Measurements from ENCODE around the gene RAB25.

RAB25 gene

DNA sequence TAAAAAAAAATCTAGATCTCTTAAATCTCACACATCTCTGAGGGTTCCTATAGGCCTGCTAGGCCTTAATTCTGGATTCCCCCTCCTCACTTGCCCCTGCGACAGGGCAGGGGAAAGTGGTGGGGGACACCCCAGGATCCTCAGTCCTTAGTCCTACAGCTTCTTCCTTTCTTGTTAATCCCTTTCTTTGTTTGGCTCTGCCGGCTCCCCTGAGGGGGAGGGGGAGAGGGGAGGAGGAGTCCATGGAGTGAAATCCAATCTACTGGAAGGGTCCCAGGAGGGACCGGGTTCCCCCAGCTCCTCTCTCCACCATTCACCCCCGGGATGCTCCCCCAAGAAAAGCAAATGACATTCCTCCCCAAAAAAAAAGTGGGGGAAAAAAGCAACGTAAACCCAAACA is 12.8 kb downstream of the RAB25 start:
- Histone ChIP-seq H3K4me1 (ENCODE audit: control insufficient read depth, insufficient read depth, low read length) (peaks cover 41% of the 10 kb centered on the region), H3K9me3 (ENCODE audit: control insufficient read depth, insufficient read depth, low read length) (no peaks in the 10 kb centered on the region), H3K9ac (ENCODE audit: low read depth, low read length) (no peak overlapping the region), H3K36me3 (ENCODE audit: control insufficient read depth, insufficient read depth, low read length) (peaks cover 6% of the 10 kb centered on the region), H3K4me3 (ENCODE audit: low read depth, low read length) (no peak overlapping the region), H3K27me3 (ENCODE audit: control insufficient read depth, insufficient read depth, low read length) (peaks cover 14% of the 10 kb centered on the region)

DNA sequence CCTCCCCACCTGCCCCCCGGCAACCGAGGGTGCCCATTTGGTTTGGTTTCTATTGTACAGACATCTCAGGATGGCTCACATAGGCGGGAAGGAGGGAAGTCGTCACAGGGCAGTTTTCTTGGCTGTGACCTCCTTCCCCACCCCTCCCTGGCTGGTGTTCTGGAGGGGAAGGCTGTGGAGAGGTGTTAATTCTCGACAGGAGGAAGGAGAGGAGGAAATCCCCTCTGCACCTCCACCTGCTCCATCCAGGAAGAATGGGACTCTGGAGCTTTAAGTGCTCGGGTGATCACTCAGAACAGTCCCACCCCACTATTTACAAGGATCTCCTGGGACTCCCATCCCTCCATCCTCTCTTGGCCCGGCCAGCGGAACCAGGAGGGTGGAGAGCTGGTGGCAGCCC is 13.7 kb downstream of the RAB25 start:
- H3K4me1 ChIP-seq (ENCODE audit: control insufficient read depth, insufficient read depth, low read length) = peaks cover 43% of the 10 kb centered on the region
- H3K9me3 ChIP-seq (ENCODE audit: control insufficient read depth, insufficient read depth, low read length) = no peaks in the 10 kb centered on the region
- H3K36me3 ChIP-seq (ENCODE audit: control insufficient read depth, insufficient read depth, low read length) = peaks cover 6% of the 10 kb centered on the region
- H3K27me3 ChIP-seq (ENCODE audit: control insufficient read depth, insufficient read depth, low read length) = peaks cover 20% of the 10 kb centered on the region
- no peak overlapping the region for H3K9ac ChIP-seq (ENCODE audit: low read depth, low read length)
- H3K4me3 ChIP-seq (ENCODE audit: low read depth, low read length) = no peak overlapping the region

DNA sequence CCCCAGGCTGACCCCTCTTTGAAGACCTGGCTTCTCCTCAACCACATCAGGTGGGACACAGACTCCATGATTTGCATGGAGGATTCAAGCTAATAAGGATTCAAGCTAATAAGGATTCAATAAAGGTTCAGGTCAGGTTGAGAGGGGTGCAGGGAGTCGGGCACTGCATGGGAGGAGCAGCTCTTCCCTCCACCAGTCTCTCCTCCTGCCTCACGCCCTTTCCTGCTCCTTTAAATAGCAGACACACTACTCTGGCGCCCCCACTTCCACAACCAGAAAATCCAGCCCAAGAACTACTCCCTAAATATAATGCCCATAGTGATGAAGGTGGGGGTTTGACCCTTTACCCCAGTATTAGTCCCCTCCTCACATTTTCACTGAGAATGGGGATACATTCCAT is 14.2 kb downstream of the RAB25 start:
- peak overlapping the region; percentile 0 for H3K4me3 ChIP-seq (ENCODE audit: low read depth, low read length)
- no peaks in the 10 kb centered on the region for H3K9me3 ChIP-seq (ENCODE audit: control insufficient read depth, insufficient read depth, low read length)
- peaks cover 45% of the 10 kb centered on the region for H3K4me1 ChIP-seq (ENCODE audit: control insufficient read depth, insufficient read depth, low read length)
- no peak overlapping the region for H3K9ac ChIP-seq (ENCODE audit: low read depth, low read length)
- H3K36me3 ChIP-seq (ENCODE audit: control insufficient read depth, insufficient read depth, low read length) = peaks cover 6% of the 10 kb centered on the region
- peaks cover 23% of the 10 kb centered on the region for H3K27me3 ChIP-seq (ENCODE audit: control insufficient read depth, insufficient read depth, low read length)

DNA sequence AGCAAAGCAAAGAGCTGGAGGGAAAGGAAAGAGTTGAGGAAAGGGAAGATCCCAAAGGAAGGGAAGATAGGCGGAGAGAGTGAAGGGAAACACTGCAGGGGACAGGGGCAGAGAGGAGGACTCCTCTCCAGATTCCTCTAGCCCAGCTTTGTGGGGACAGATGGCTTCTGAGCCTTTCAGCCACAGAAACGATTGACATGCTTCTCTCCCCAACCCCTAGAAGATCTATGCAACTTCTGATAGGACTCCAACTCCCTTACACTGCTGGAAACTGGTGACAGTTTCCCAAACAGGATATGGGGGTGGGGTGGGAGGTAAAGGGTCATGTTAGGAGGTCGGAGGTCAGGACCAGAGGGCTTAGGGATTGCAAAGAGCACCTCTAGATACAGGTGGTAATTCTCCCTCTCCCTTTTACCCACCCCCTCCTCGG is 14.8 kb downstream of the RAB25 start:
- no peak overlapping the region for H3K9ac ChIP-seq (ENCODE audit: low read depth, low read length)

DNA sequence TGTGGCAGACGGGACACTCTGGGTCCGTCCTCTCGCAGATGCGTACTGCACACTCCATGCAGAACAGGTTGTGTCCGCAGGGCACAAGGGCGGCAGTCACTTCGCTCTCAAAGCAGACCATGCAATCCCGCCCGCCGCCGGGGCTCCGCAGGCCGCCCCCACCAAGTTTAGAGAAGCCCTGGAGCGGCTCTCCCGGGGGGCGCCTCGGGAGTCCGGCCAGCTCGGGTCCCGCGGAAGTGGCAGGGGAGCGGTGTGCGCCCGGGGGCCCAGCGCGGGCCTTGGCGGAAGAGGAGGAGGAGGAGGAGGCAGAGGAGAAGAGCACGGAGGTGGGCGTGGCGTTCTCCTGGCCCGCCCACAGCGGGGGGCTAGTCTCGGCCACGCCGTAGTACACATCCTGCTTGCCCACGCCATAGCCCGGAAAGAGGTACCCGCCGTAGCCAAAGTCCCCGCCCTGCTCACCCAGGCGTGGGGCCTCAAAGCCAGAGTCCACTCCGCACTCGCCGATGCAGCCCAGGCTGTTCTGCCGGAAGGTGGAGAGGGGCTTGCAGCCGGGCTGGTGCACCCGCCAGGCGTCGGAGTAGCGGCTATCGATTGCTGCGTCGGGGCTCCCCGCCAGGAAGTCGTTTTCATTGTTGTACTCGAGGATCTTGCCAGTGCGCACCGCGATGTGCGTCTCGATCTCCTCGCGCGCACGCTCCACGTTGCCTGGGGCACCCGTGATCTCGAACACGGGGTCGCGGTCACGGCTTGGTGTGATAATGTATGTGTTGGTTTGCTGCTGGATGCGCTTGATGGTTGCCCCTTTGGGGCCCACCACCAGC is 15.9 kb downstream of the RAB25 start:
- Histone ChIP-seq H3K4me3 (ENCODE audit: low read depth, low read length) (peak overlapping the region; percentile 61), H3K36me3 (ENCODE audit: control insufficient read depth, insufficient read depth, low read length) (peaks cover 6% of the 10 kb centered on the region), H3K27me3 (ENCODE audit: control insufficient read depth, insufficient read depth, low read length) (peaks cover 23% of the 10 kb centered on the region), H3K9me3 (ENCODE audit: control insufficient read depth, insufficient read depth, low read length) (no peaks in the 10 kb centered on the region), H3K4me1 (ENCODE audit: control insufficient read depth, insufficient read depth, low read length) (peaks cover 43% of the 10 kb centered on the region), H3K9ac (ENCODE audit: low read depth, low read length) (no peak overlapping the region)

More for the DNA sequence above, 14.8 kb downstream of the RAB25 start:
- Histone ChIP-seq H3K27me3 (ENCODE audit: control insufficient read depth, insufficient read depth, low read length) (peaks cover 23% of the 10 kb centered on the region), H3K4me1 (ENCODE audit: control insufficient read depth, insufficient read depth, low read length) (peaks cover 45% of the 10 kb centered on the region), H3K4me3 (ENCODE audit: low read depth, low read length) (peak overlapping the region; percentile 61), H3K36me3 (ENCODE audit: control insufficient read depth, insufficient read depth, low read length) (peaks cover 6% of the 10 kb centered on the region), H3K9me3 (ENCODE audit: control insufficient read depth, insufficient read depth, low read length) (no peaks in the 10 kb centered on the region)

DNA sequence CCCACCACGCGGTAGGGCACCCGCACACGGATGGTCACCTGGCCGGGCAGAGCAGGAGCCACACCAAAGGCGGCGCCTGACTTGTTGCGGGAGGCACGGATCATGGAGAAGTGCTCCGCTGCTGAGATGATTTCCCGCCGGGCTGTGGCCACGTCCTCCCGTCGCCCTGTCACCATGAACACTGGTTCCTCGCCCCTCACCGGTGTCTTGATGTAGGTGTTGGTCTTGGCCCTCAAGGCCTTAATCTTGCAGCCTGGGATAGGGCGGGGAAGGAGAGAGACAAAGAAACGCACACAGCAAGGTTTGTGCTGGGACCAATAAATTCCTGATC is 16.4 kb downstream of the RAB25 start:
- Histone ChIP-seq H3K4me3 (ENCODE audit: low read depth, low read length) (peak overlapping the region; percentile 61), H3K9me3 (ENCODE audit: control insufficient read depth, insufficient read depth, low read length) (no peaks in the 10 kb centered on the region), H3K9ac (ENCODE audit: low read depth, low read length) (no peak overlapping the region), H3K27me3 (ENCODE audit: control insufficient read depth, insufficient read depth, low read length) (peaks cover 23% of the 10 kb centered on the region), H3K4me1 (ENCODE audit: control insufficient read depth, insufficient read depth, low read length) (peaks cover 40% of the 10 kb centered on the region), H3K36me3 (ENCODE audit: control insufficient read depth, insufficient read depth, low read length) (peaks cover 6% of the 10 kb centered on the region)

DNA sequence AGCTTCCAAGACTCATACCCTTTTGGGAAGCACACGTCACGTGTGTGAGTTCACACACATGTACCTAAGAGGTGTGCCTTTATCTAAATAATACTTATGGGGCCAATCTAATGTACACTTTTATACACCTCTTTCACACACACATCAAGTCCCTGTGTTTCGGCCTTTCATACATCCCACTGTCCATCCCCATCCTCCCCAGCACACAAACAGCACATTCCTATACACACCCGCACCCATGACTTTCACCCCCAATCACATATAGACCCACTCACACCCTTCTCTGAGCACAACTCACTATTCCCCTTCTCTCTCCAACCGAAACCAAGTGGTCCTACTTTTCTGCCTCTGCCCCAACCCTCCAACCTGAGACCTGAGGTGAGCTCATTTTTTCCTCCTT is 17.8 kb downstream of the RAB25 start:
- Histone ChIP-seq H3K9me3 (ENCODE audit: control insufficient read depth, insufficient read depth, low read length) (no peaks in the 10 kb centered on the region), H3K4me3 (ENCODE audit: low read depth, low read length) (no peak overlapping the region), H3K27me3 (ENCODE audit: control insufficient read depth, insufficient read depth, low read length) (peaks cover 23% of the 10 kb centered on the region)

DNA sequence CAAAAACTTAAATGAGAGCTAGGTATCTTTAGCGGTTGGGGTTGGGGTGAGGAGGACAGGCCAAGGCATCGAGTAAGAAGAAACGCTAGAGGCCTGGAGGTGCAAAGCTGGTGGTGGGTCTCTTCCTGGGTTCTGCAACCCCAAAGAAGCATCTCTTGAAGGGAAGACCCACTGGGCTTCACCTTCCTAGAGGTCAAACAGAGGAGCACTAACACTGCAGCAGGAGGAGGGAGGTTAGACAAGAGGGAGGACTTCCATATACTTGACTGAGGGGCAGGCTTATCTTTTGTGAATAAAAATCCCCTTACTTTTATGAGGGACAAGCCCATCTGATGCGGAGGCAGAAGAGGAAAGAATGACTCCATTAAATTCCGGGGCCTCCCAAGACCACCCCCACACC is 18.8 kb downstream of the RAB25 start:
- Histone ChIP-seq H3K36me3 (ENCODE audit: control insufficient read depth, insufficient read depth, low read length) (peaks cover 6% of the 10 kb centered on the region), H3K9ac (ENCODE audit: low read depth, low read length) (no peak overlapping the region), H3K9me3 (ENCODE audit: control insufficient read depth, insufficient read depth, low read length) (no peaks in the 10 kb centered on the region), H3K4me3 (ENCODE audit: low read depth, low read length) (peak overlapping the region; percentile 94), H3K4me1 (ENCODE audit: control insufficient read depth, insufficient read depth, low read length) (peaks cover 31% of the 10 kb centered on the region), H3K27me3 (ENCODE audit: control insufficient read depth, insufficient read depth, low read length) (peaks cover 23% of the 10 kb centered on the region)

More for the DNA sequence above, 17.8 kb downstream of the RAB25 start:
- Histone ChIP-seq H3K36me3 (ENCODE audit: control insufficient read depth, insufficient read depth, low read length) (peaks cover 6% of the 10 kb centered on the region), H3K9ac (ENCODE audit: low read depth, low read length) (no peak overlapping the region), H3K4me1 (ENCODE audit: control insufficient read depth, insufficient read depth, low read length) (peaks cover 30% of the 10 kb centered on the region)

DNA sequence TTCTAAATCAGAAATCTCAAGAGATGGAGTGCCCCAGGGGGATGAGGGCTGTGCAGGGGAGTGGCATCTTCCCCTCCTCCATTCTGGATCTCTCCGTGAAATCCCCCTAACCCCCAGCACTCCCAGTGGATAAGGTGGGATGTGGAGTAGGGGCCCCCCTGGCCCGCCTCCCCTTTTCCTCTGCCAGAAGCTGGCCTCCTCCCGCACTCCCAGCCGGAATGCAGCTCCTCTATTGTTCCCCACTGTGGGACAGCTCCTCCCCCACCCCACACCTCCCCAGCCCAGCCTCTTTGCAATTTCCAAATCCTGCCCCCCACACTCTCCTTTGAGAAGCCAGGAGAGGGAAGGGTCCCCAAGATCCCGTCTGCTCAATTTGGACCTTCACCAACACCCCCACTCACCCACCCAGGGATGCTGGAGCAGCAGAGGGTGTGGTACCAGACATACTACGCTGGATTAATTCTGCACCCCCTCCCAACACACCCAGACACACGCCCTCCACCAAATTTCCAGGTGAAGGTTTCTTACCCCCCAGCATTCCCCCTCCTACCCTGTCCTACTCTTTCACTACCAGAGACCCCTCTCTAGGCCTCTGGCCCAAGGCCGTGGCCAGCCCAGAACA is 19.4 kb downstream of the RAB25 start:
- H3K4me3 ChIP-seq (ENCODE audit: low read depth, low read length) = peak overlapping the region; percentile 94
- H3K9me3 ChIP-seq (ENCODE audit: control insufficient read depth, insufficient read depth, low read length) = no peaks in the 10 kb centered on the region
- H3K27me3 ChIP-seq (ENCODE audit: control insufficient read depth, insufficient read depth, low read length) = peaks cover 23% of the 10 kb centered on the region
- peak overlapping the region; percentile 83 for H3K9ac ChIP-seq (ENCODE audit: low read depth, low read length)
- H3K4me1 ChIP-seq (ENCODE audit: control insufficient read depth, insufficient read depth, low read length) = peaks cover 29% of the 10 kb centered on the region
- H3K36me3 ChIP-seq (ENCODE audit: control insufficient read depth, insufficient read depth, low read length) = peaks cover 6% of the 10 kb centered on the region

DNA sequence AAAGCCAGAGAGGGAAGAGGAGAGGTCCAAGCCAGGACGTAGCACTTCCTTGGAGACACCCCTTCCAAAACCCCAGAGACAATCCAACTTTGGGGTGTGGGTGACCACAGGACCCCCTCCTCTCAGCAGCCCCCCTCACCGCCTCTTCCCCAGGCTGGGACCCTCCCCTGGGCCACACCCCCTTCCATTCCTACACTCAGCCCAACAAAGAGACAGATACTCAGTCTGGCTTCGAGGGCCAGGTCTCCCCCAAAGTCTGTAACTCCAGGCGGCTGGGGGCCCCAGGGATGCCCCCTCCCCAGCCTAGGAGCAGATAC is 19.9 kb downstream of the RAB25 start:
- Histone ChIP-seq H3K4me1 (ENCODE audit: control insufficient read depth, insufficient read depth, low read length) (peaks cover 25% of the 10 kb centered on the region), H3K36me3 (ENCODE audit: control insufficient read depth, insufficient read depth, low read length) (peaks cover 6% of the 10 kb centered on the region), H3K9me3 (ENCODE audit: control insufficient read depth, insufficient read depth, low read length) (no peaks in the 10 kb centered on the region), H3K9ac (ENCODE audit: low read depth, low read length) (peak overlapping the region; percentile 83), H3K4me3 (ENCODE audit: low read depth, low read length) (peak overlapping the region; percentile 94), H3K27me3 (ENCODE audit: control insufficient read depth, insufficient read depth, low read length) (peaks cover 23% of the 10 kb centered on the region)

DNA sequence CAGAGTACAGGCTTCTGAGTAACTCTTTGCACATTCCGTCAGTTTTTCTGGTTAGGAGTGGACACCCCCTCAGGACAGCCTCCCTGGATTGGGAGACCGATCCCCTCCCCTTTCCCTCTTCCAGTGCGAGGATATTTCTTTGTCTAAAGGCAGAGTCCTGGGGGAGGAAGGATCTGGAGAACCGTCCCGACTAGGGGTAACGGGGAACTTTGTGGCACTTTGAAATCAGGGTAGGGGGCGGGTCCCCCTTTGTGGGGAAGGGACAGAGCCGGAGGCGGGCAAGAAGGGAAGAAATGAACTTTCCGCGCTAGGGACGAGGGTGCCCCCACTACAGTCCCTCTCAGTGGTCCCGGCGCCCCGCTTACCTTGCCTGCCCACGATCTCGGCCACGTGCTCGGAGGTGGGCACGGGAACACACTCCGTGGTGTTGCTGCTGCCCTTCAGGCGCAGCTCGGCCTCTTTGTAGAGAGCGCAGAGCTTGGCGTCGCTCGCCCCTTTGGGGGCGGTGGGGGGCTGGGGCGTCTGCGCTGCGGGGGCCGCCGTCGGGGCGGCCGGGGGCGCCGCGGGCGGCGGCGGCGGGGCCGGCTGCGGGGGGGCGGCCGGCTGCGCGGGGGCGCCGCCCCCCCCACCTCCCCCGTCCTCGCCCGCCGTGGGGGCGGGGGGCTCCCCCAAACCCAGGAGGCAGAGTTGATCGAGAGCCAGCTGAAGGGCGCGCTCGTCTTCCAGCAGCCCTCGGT is 20.4 kb downstream of the RAB25 start:
- peaks cover 6% of the 10 kb centered on the region for H3K36me3 ChIP-seq (ENCODE audit: control insufficient read depth, insufficient read depth, low read length)
- H3K4me1 ChIP-seq (ENCODE audit: control insufficient read depth, insufficient read depth, low read length) = peaks cover 23% of the 10 kb centered on the region
- H3K27me3 ChIP-seq (ENCODE audit: control insufficient read depth, insufficient read depth, low read length) = peaks cover 23% of the 10 kb centered on the region
- H3K9ac ChIP-seq (ENCODE audit: low read depth, low read length) = peak overlapping the region; percentile 83
- no peaks in the 10 kb centered on the region for H3K9me3 ChIP-seq (ENCODE audit: control insufficient read depth, insufficient read depth, low read length)
- H3K4me3 ChIP-seq (ENCODE audit: low read depth, low read length) = peak overlapping the region; percentile 94
